ENCODE data around the gene CARS2. TPM values are rescaled to one million over a fixed set of nuclear protein-coding genes. Genes with fewer than 3 reads are reported as not detected.

Gene CARS2
- total RNA-seq, 1 donor from 2014 or later = 73.6 TPM

GRCh38 chr13:110641055-110642015 is 64.6 kb downstream of the CARS2 start:
- Histone ChIP-seq H3K36me3 (ENCODE audit: control insufficient read depth, insufficient read depth, low read length) (peaks cover 3% of the 10 kb centered on the region), H3K4me3 (ENCODE audit: low read depth, low read length) (no peak overlapping the region), H3K27me3 (ENCODE audit: control insufficient read depth, insufficient read depth, low read length) (no peaks in the 10 kb centered on the region)
- TF ChIP-seq CTCF (IDR thresholded peaks at IDR 0.05; ENCODE audit: insufficient read depth, low read length, poor library complexity, severe bottlenecking) = no peak
- no peak for DNase-seq (ENCODE audit: low read depth)

GRCh38 chr13:110640591-110641029 is 65.3 kb downstream of the CARS2 start:
- no peak for TF ChIP-seq CTCF (IDR thresholded peaks at IDR 0.05; ENCODE audit: insufficient read depth, low read length, poor library complexity, severe bottlenecking)
- Histone ChIP-seq H3K36me3 (ENCODE audit: control insufficient read depth, insufficient read depth, low read length) (peaks cover 3% of the 10 kb centered on the region), H3K4me3 (ENCODE audit: low read depth, low read length) (no peak overlapping the region), H3K27me3 (ENCODE audit: control insufficient read depth, insufficient read depth, low read length) (no peaks in the 10 kb centered on the region)
- no peak for DNase-seq (ENCODE audit: low read depth)

GRCh38 chr13:110639935-110640334 is 66.0 kb downstream of the CARS2 start:
- no peaks in the 10 kb centered on the region for H3K27me3 ChIP-seq (ENCODE audit: control insufficient read depth, insufficient read depth, low read length)
- no peak overlapping the region for H3K4me3 ChIP-seq (ENCODE audit: low read depth, low read length)
- DNase-seq (ENCODE audit: low read depth) = no peak
- peaks cover 4% of the 10 kb centered on the region for H3K36me3 ChIP-seq (ENCODE audit: control insufficient read depth, insufficient read depth, low read length)
- no peak for TF ChIP-seq CTCF (IDR thresholded peaks at IDR 0.05; ENCODE audit: insufficient read depth, low read length, poor library complexity, severe bottlenecking)

- TF ChIP-seq CTCF (IDR thresholded peaks at IDR 0.05; ENCODE audit: insufficient read depth, low read length, poor library complexity, severe bottlenecking) = no peak
- no peak overlapping the region for H3K4me3 ChIP-seq (ENCODE audit: low read depth, low read length)
- no peak for DNase-seq (ENCODE audit: low read depth)
- H3K27me3 ChIP-seq (ENCODE audit: control insufficient read depth, insufficient read depth, low read length) = no peaks in the 10 kb centered on the region
- peaks cover 6% of the 10 kb centered on the region for H3K36me3 ChIP-seq (ENCODE audit: control insufficient read depth, insufficient read depth, low read length)
These were observed 66.8 kb downstream of the CARS2 start for GRCh38 chr13:110638814-110639806.

GRCh38 chr13:110638257-110638656 is 67.7 kb downstream of the CARS2 start:
- Histone ChIP-seq H3K27me3 (ENCODE audit: control insufficient read depth, insufficient read depth, low read length) (no peaks in the 10 kb centered on the region), H3K4me3 (ENCODE audit: low read depth, low read length) (no peak overlapping the region), H3K36me3 (ENCODE audit: control insufficient read depth, insufficient read depth, low read length) (peaks cover 6% of the 10 kb centered on the region)
- no peak for TF ChIP-seq CTCF (IDR thresholded peaks at IDR 0.05; ENCODE audit: insufficient read depth, low read length, poor library complexity, severe bottlenecking)
- no peak for DNase-seq (ENCODE audit: low read depth)

Measured in kidney epithelial cell (primary cell).